ENCODE data around the gene SLC16A6.

Gene SLC16A6

GRCh38 chr17:68326681-68327080 is 35.8 kb upstream of the SLC16A6 start:
- H3K4me3 ChIP-seq (ENCODE audit: low read depth, low read length), result no peak overlapping the region
- no peak for DNase-seq (ENCODE audit: low read depth, low spot score)
- in situ Hi-C loops (cut with HindIII; ENCODE audit: low sequenced_read_pairs), result no loop called here
- no peak for TF ChIP-seq CTCF (IDR thresholded peaks at IDR 0.05; ENCODE audit: low read depth, low read length)

GRCh38 chr17:68325961-68326360 is 35.0 kb upstream of the SLC16A6 start:
- no peak overlapping the region for H3K4me3 ChIP-seq (ENCODE audit: low read depth, low read length)
- no peak for TF ChIP-seq CTCF (IDR thresholded peaks at IDR 0.05; ENCODE audit: low read depth, low read length)
- DNase-seq (ENCODE audit: low read depth, low spot score), result no peak
- in situ Hi-C loops (cut with HindIII; ENCODE audit: low sequenced_read_pairs), result no loop called here

GRCh38 chr17:68324654-68325336 is 33.9 kb upstream of the SLC16A6 start:
- in situ Hi-C loops (cut with HindIII; ENCODE audit: low sequenced_read_pairs), result no loop called here
- TF ChIP-seq CTCF (IDR thresholded peaks at IDR 0.05; ENCODE audit: low read depth, low read length), result no peak
- H3K4me3 ChIP-seq (ENCODE audit: low read depth, low read length), result no peak overlapping the region
- DNase-seq (ENCODE audit: low read depth, low spot score), result no peak

GRCh38 chr17:68324114-68324513 is 33.2 kb upstream of the SLC16A6 start:
- no peak for DNase-seq (ENCODE audit: low read depth, low spot score)
- H3K4me3 ChIP-seq (ENCODE audit: low read depth, low read length), result no peak overlapping the region
- in situ Hi-C loops (cut with HindIII; ENCODE audit: low sequenced_read_pairs), result no loop called here
- TF ChIP-seq CTCF (IDR thresholded peaks at IDR 0.05; ENCODE audit: low read depth, low read length), result no peak

GRCh38 chr17:68322630-68323029 is 31.7 kb upstream of the SLC16A6 start:
- in situ Hi-C loops (cut with HindIII; ENCODE audit: low sequenced_read_pairs), result no loop called here
- DNase-seq (ENCODE audit: low read depth, low spot score), result no peak
- TF ChIP-seq CTCF (IDR thresholded peaks at IDR 0.05; ENCODE audit: low read depth, low read length), result no peak
- no peak overlapping the region for H3K4me3 ChIP-seq (ENCODE audit: low read depth, low read length)

- DNase-seq (ENCODE audit: low read depth, low spot score), result no peak
- TF ChIP-seq CTCF (IDR thresholded peaks at IDR 0.05; ENCODE audit: low read depth, low read length), result no peak
- no peak overlapping the region for H3K4me3 ChIP-seq (ENCODE audit: low read depth, low read length)
- in situ Hi-C loops (cut with HindIII; ENCODE audit: low sequenced_read_pairs), result no loop called here
Measured at GRCh38 chr17:68321556-68321954, 30.6 kb upstream of the SLC16A6 start.
